Stimulated activated CD4-positive, alpha-beta T cell treated with anti-CD3 and anti-CD28 coated beads, Interleukin-15, amount 100 ng/mL, for 1 hour (primary cell): ENCODE data around the gene LANCL3.
"Not testable (repeated sequence)": the region's sequence is repeated elsewhere in the genome, so short reads cannot be mapped to it uniquely, and the experiment has no call there.

Experiments
- DNase-seq, 2 donors: peaks; one replicate each; pipeline ENCODE4 v3.0.0-alpha.2; 2020; ENCODE audit warnings: low read depth in 1 of 2, low spot score in 1 of 2

The LANCL3 gene

DNA sequence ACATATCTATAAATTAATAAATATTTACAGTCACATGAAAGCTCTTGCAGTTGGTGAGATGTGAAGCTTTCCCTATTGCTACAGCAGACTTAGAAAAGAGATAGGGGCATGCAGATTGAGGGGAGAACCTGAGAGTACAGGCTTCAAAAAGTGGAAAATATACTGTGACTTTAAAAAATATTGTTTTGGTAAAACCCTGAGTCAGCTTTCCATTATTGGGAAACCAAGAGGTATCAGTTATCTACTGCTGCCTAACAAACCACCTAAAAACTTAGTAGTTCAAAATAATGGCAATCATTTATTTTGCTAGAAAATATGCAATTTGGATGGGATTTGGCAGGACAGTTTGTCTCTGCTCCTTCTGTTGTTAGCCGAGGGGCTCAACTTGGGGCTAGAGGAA, 38.3 kb downstream of the LANCL3 start:
- no peak for DNase-seq

DNA sequence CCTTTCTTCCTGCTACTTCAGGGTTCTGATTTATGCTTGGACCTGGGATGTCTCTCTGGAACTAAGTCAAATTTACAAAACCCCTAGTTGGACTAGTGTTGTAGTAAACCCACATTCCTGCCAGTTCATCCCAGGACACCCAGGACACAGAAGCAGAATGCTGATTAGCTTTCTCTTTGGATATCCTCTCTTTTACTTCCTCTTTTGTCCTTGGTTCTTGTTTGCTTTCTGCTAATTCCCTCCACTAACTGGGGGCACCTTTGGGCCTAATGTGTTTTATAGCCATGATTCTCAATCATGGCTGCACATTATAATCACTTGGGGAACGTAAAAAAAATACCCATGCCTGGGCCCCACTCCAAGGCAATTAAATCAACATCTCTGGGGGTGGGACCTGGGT, 42.5 kb downstream of the LANCL3 start:
- DNase-seq, result no peak

DNA sequence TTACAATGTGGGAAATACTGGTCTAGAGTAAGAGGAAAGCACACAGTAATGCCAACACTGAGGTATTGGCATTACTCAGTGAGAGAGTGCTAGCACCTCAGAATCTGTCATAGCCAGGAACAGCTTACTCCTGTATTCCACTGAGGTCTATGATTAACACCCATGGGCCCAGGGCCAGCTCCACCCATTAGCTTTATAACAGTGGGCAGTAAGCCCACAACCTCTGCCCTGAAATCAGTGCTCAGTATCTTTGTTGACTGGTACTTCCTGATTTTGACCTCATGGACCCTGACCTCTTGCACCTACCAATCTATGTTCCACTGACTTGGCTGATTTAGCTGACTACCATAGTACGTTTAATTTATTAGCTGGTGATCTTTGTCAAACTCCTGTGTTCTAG, 56.1 kb downstream of the LANCL3 start:
- no peak for DNase-seq

DNA sequence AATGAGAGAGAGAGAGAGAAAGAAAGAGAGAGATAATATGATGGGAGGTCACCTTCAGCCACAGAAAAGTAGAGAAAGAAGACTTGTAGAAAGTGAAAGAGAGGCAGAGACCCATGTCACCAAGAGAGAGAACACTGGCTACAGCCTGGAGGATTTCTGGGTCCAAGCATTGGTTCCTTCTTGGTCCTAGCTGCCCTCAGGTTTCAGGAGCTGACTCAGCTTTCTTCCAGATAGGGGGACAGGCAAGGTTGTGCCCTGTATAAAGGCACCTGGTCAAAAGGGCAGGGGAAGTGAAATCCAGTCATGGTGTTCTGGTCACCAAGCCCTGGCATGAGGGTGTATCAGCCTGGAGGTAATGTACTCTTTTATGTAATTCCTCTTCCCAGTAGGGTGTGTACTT, 66.6 kb downstream of the LANCL3 start:
- DNase-seq, result no peak

DNA sequence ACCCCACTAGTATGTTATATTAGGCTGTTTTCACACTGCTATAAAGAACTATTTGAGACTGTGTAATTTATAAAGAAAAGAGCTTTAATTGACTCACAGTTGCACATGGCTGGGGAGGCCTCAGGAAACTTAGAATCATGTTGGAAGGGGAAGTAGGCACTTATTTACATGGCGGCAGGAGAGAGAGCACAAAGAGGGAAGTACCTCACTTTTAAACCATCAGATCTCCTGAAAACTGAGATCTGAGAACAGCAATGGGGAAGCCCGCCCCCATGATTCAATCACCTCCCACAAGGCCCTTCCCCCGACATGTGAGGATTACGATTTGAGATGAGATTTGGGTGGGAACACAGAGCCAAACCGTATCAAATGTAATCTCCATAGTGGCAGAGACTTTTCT, 68.7 kb downstream of the LANCL3 start:
- DNase-seq, result no peak

DNA sequence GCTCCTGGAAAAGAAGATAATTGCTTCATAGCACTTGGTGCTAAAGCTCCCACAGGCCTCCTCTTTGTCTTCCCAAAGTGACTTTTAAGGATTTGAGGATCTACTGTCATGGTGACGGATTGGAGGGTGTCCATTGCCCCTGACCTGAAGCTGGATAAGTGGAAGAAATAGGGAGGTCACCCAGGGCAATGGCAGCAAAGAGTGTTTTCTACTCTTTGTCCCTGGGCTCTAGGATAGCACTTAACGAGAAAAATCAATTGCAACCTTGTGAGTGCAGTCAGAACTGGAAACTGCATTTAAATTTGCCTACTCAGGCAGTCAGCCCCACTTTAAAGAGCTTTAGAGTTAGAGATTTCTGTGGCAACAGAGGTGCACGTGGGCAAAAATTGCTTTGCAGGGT, 70.4 kb downstream of the LANCL3 start:
- no peak for DNase-seq

DNA sequence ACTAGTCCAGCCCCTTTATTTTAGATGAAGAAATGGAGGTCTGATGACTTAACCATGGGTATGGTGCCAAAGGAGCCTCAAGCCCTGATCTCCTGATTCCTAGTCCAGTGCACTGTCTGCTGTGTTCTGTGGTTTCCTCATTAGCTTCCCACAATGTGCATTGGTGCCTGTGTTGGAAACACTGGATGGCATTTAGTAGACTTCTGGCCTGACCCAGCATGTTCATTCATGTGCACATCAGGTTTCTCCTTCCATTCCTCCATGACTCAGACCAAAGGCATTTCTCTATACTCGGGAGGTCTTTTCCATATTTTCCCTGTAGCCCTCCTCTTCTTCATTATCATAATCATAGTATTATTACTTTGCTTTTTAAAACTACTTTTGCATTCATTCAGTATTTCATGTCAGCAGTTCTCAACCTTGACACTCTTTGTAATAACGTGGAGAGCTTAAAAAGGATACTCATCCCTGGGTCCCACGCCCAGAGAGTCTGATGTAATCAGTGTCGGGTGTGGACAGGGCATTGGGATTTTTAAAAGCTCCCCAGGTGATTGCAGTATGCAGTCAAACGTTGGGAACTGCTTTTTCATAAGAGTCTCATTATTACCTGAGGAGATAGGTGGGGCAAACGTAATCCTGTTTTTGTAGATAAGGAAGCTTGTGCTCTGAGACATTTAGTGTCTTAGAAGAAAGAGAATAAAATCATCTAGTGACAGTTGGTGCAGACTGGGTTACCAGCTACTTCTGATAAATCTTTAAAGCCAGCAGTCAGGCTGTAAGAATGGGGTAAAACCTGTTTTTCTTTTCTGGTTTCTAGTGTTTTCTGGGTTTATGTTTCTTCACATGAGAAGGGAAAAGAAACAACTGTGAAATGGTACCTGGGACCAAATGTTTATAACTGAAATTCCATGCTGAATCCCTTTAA, 73.2 kb downstream of the LANCL3 start:
- DNase-seq, result no peak

DNA sequence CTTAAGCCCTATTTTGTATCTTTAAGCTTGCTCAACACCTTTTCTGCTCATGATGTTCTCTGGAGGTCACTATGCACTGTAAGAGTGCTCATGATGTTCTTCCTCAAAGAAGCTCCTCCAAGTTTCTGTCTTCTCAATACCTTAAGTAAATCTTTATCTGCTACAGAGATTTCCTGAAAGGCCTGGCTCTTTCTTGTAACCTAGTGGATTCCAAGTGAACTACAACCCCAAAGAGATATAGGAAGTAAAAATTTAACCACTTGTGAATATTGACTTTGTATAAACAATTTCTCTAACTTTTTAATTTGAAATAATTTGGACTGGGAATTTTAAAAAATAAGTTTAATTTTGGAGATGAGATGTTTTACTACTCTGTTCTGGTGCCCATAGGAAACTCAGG, 74.8 kb downstream of the LANCL3 start:
- no peak for DNase-seq

DNA sequence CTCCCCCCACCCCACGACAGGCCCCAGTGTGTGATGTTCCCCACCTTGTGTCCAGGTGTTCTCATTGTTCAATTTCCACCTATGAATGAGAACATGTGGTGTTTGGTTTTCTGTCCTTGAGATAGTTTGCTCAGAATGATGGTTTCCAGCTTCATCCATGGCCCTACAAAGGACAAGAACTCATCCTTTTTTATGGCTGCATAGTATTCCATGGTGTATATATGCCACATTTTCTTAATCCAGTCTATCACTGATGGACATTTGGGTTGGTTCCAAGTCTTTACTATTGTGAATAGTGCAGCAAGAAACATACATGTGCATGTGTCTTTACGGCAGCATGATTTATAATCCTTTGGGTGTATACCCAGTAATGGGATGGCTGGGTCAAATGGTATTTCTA, 79.4 kb downstream of the LANCL3 start:
- not testable (repeated sequence) for DNase-seq

DNA sequence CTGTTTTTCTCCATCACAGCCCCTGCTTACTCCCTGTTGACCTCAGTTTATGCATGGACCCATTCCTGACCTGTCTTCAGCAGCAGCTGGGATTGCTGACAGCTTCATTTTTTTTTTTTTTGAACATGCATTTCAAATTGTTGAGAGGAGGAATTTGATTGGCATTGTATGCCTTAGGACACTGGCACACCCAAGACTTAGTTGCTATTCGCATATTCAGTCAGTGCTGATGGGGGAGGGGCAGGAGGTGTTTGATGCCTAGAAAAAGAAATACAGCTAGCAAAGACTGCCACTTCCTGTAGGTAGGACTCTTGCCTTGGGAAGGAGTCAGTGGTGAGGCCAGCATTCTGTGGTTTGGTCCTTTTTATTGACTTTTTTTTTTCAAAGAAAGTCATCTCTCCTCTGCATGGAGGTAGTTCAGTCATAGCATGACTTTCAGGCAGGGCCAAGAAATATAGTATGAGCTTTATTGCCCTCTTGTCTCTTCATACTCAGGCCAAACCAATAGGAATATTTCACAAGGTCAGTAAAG, 80.5 kb downstream of the LANCL3 start:
- DNase-seq, result no peak

DNA sequence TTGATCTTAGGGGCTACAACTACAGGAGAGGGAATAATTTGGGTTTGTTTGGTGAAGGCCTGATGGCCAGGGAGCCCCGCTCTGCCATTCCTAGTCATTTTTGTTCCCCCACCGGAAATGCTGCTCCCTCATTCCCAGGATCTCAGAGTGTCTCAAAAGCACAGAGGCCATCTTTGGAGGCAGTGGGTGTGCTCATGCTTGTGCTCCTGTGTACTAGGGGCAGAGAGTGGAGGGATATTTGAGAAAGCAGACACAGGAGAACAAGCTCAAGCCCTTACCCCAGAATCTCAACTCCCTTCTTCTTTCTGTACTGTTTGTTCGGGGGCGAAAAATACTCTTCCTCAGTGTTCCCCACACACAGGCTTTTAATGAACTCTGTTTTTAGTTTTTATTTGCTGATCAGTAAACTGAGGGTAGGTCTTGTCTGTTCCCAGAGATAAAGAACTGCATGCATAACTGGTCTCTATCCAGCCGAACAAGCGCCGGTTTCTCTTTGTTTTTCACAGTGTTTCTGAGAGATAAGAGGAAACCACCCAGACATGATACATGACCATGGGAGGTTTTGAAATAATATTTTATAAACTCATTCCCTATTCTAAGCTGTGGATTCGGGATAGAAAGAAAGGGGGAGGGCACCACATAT, 81.2 kb downstream of the LANCL3 start:
- DNase-seq, result no peak

DNA sequence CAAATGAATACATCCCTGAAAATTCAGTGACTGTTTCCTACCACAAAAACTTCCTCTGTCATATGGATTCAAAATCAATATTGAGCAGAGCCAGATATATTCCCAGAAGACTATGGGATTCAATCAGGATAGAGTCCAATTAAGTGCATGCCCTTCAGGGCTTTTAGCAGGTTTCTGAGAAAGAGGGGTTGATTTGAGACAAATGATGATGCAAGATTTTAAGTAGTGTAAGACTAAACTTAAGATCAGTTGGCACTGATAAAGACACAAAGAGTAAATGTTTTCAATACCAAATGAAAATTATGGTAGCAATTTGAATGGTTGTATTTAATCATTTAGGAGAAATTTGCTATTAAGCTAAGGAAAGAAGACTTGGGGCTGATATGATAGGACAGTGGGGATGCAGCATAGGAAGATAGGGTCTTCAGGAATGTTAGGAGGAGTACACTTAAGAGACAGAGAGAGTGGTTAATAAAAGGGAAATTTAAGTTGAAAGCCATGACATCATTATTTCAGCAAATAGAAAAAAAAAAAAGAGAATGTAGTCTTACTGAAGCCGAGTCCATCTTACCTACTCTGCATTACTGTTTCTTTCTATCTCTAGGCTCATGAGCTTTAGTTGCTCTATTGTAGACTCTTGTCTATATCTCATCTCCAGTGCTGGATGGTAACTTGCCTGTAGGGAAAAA, 82.1 kb downstream of the LANCL3 start:
- DNase-seq, result no peak

DNA sequence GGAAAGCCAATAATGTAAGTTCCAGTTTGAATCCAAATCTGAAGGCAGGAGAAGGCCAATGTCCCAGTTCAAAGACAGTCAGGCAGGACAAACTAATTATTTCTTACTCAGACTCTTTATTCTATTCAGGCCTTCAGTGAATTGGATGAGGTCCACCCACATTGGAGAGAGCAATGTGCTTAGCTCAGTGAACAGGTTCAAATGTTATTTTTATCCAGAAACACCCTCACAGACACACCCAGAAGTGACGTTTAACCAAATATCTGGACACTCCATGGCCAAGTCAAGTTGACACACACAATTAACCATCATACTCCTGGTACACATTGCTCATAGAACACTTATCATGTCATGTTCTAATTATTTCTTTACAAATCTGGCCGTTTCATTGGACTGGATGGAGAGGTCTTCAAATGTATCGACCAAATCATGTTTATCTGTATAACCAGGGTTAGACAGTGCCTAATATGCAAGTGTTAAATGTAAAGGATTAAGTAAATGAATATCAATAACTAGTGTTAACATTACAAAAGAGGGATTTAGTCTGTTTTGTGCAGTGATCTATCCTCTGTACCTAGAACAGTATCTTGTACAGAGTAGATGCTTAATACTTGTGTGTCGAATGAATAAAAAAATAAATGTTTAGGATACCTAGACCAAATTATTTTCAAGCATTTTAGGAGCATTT, 87.0 kb downstream of the LANCL3 start:
- no peak for DNase-seq

DNA sequence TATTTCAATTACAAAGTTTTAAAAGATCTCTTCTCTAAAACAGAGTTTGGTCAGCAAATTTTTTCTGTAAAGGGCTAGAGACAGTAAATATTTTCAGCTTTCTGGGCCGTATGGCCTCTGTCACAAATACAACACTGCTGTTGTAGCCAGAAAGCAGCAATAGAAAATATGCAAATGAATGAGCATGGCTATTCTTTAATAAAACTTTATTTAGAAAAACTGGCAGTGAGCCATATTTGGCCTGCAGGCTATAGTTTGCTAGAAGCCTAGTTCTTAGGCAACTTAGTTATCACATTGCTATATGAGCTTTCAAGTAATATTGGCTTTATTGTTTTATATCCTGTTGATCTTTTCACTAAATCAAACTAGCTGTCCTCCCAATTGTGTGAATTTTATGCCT, 87.6 kb downstream of the LANCL3 start:
- DNase-seq, result no peak

DNA sequence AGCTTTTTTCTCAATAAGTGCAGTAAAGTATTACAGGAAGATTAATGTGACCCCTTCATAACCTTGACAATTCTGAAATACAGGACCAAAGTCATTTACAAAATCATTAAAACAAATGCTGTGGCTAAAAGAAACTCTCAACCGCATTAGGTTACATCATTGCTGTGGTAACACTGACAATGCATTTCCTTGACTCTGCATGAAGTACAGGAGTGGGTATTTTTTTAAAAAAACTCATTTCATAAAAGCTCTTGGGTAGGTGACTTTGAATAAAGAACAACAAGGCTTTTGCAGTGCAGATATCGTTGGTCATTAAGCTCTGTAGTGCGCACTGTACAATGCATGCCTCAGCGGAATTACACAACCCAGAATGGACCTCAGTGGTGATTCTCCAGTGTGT, 90.7 kb downstream of the LANCL3 start:
- DNase-seq, result no peak

DNA sequence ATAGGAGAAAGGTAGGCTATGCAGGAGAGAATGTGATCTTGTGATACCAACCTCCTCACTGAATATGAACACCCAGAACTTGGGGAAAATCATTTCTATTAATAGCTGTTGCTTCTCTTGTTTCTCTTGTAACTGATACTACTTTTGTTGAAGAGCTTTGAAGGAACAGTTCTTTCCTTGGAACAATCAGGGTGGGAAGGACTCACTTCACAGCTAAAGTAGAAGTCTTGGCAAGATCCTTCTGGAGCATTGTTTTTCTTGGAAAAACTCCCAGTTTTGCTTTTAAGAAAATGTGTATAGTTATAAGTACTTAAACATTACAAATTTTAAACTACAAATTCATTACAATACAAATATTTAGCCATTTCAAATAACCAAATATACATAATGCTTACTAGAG, 95.1 kb downstream of the LANCL3 start:
- DNase-seq, result no peak

DNA sequence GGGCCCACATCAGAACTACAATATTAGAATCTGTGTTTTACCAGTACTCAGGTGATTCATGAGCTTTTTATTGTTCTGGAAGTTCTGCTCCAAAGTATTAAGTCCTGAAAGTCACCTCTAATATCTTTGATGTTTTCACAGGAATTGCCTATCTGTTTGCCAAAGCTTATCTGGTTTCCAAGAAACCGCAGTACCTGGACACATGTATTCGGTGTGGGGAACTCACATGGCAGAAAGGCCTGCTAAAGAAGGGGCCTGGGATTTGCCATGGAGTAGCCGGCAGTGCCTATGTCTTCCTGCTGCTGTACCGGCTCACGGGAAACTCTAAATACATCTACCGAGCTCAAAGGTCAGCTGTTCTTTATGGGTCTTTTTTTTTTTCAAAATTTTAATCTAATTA, 95.7 kb downstream of the LANCL3 start:
- no peak for DNase-seq

DNA sequence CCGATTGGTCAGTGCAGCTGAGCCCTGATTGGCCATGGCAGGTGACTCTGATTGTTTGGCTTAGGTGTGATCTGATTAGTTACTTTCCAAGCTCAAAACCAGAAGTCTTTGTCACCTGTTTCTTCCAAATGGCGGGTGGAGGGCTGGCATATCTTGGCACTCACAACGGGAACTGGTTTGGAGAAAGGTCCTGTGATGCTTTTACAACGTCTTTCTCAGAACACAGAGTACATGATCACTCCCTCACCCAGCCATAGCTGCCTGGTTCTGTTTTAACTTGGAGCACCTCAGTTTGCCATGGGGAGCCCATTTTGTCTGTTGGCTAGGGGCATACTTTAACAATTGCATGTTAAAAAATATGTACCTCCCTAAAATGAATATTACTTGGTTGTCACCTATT, 101.1 kb downstream of the LANCL3 start:
- no peak for DNase-seq

DNA sequence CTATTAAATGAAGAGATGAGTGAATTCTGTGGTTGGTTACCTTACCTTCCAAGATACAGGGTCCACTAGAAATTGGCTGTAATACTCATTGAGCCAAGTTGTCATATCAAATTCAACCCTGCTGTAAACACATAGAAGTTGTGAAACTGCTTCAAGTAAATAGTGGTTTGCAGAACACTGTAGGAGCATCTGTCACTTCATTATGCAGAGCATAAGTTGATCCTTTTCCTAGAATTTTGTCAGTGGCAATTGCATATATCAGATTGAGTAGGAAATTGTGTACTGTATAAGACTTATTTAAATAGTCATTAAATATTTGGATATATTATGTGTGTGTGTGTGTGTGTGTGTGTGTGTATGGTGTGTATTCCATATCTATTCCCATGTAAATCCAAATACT, 105.3 kb downstream of the LANCL3 start:
- DNase-seq, result no peak

DNA sequence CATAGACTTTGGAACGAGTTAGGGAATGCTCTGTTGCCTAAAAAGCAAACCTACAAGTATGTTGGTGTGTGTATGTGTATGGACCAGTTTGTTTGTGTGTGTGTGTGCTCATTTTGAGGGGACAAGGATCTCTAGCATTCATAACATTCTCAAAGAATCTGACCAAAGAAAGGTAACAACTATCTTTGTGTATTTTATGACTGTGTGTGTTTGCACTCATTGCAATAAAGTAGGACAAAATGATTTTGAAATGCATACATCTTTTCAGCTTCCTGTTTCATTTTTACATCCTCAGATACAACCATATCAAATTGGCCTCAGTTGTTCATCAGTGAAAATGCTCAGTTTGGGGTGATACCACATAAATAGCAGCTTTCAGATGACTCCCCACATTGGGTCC, 105.8 kb downstream of the LANCL3 start:
- no peak for DNase-seq

DNA sequence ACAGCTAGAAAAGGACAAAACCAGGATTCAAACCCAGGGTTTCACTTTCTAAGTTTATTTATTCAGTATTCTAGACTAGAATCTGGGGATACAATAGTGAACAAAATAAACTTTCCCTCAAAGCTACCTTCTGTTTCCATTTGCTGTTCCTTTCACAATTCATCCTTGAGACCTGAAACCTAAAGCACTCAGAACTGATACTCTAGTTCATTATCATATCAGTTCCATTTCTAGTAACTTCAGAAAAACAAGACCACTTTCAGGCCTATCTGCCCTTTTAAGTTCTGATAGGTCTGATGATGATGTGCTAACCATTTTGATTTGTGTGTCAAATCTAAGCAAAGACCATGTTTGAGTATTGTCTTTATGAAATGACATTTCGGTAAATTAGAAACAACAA, 106.3 kb downstream of the LANCL3 start:
- no peak for DNase-seq
